ENCODE data around the gene COX15.

Gene COX15

GRCh38 chr10:99693933-99694583, 37.9 kb downstream of the COX15 start:
- Histone ChIP-seq H3K4me3 (ENCODE audit: low read length) (no peak overlapping the region), H3K27ac (ENCODE audit: low read depth, low read length) (no peak overlapping the region), H4K20me1 (ENCODE audit: control insufficient read depth, insufficient read depth, low read depth, low read length) (no peaks in the 10 kb centered on the region), H3K79me2 (ENCODE audit: control insufficient read depth, low read length) (no peaks in the 10 kb centered on the region), H3K9me3 (ENCODE audit: control insufficient read depth, insufficient read depth, low read length) (no peaks in the 10 kb centered on the region), H3K9me2 (replicated peaks; ENCODE audit: control insufficient read depth, low read length) (no peaks in the 10 kb centered on the region), H3F3A (ENCODE audit: control insufficient read depth, insufficient read depth) (no peaks in the 10 kb centered on the region), H3K4me1 (ENCODE audit: control insufficient read depth, low read length) (no peaks in the 10 kb centered on the region), H3K36me3 (ENCODE audit: control insufficient read depth, low read length) (no peaks in the 10 kb centered on the region), H3K27me3 (ENCODE audit: control insufficient read depth, low read length) (no peaks in the 10 kb centered on the region), H3K4me2 (ENCODE audit: low read length) (no peak overlapping the region)
- TF ChIP-seq EZH2phosphoT487 (IDR thresholded peaks at IDR 0.05; ENCODE audit: borderline replicate concordance, low read length) (no peak), CTCF (IDR thresholded peaks at IDR 0.05; ENCODE audit: low read depth, low read length, poor library complexity, severe bottlenecking) (no peak)

GRCh38 chr10:99689461-99689860, 42.5 kb downstream of the COX15 start:
- Histone ChIP-seq H3K9me3 (ENCODE audit: control insufficient read depth, insufficient read depth, low read length) (no peaks in the 10 kb centered on the region), H3K9me2 (replicated peaks; ENCODE audit: control insufficient read depth, low read length) (no peaks in the 10 kb centered on the region), H3K4me3 (ENCODE audit: low read length) (no peak overlapping the region), H3K4me2 (ENCODE audit: low read length) (no peak overlapping the region), H3K79me2 (ENCODE audit: control insufficient read depth, low read length) (no peaks in the 10 kb centered on the region), H3K4me1 (ENCODE audit: control insufficient read depth, low read length) (peaks cover 11% of the 10 kb centered on the region), H3K27ac (ENCODE audit: low read depth, low read length) (no peak overlapping the region), H3K36me3 (ENCODE audit: control insufficient read depth, low read length) (no peaks in the 10 kb centered on the region), H4K20me1 (ENCODE audit: control insufficient read depth, insufficient read depth, low read depth, low read length) (no peaks in the 10 kb centered on the region), H3K27me3 (ENCODE audit: control insufficient read depth, low read length) (no peaks in the 10 kb centered on the region), H3F3A (ENCODE audit: control insufficient read depth, insufficient read depth) (no peaks in the 10 kb centered on the region)
- TF ChIP-seq CTCF (IDR thresholded peaks at IDR 0.05; ENCODE audit: low read depth, low read length, poor library complexity, severe bottlenecking), result no peak
- no peak for TF ChIP-seq EZH2phosphoT487 (IDR thresholded peaks at IDR 0.05; ENCODE audit: borderline replicate concordance, low read length)

- Histone ChIP-seq H3K9me2 (replicated peaks; ENCODE audit: control insufficient read depth, low read length) (no peaks in the 10 kb centered on the region), H4K20me1 (ENCODE audit: control insufficient read depth, insufficient read depth, low read depth, low read length) (no peaks in the 10 kb centered on the region), H3K79me2 (ENCODE audit: control insufficient read depth, low read length) (no peaks in the 10 kb centered on the region), H3F3A (ENCODE audit: control insufficient read depth, insufficient read depth) (no peaks in the 10 kb centered on the region), H3K36me3 (ENCODE audit: control insufficient read depth, low read length) (no peaks in the 10 kb centered on the region), H3K9me3 (ENCODE audit: control insufficient read depth, insufficient read depth, low read length) (no peaks in the 10 kb centered on the region), H3K27me3 (ENCODE audit: control insufficient read depth, low read length) (no peaks in the 10 kb centered on the region), H3K27ac (ENCODE audit: low read depth, low read length) (no peak overlapping the region), H3K4me1 (ENCODE audit: control insufficient read depth, low read length) (peaks cover 11% of the 10 kb centered on the region), H3K4me3 (ENCODE audit: low read length) (no peak overlapping the region), H3K4me2 (ENCODE audit: low read length) (0 out of 2 replicates have a peak overlapping the region, but pooled peaks have one; percentile 6)
- no peak for TF ChIP-seq EZH2phosphoT487 (IDR thresholded peaks at IDR 0.05; ENCODE audit: borderline replicate concordance, low read length)
- TF ChIP-seq CTCF (IDR thresholded peaks at IDR 0.05; ENCODE audit: low read depth, low read length, poor library complexity, severe bottlenecking), result no peak
These were observed 46.3 kb downstream of the COX15 start for GRCh38 chr10:99685597-99685967.

All from DOHH2 (cell line).